Measurements from ENCODE around the gene MYRIP.
"Not testable (repeated sequence)": the region's sequence is repeated elsewhere in the genome, so short reads cannot be mapped to it uniquely, and the experiment has no call there.

Gene MYRIP

DNA sequence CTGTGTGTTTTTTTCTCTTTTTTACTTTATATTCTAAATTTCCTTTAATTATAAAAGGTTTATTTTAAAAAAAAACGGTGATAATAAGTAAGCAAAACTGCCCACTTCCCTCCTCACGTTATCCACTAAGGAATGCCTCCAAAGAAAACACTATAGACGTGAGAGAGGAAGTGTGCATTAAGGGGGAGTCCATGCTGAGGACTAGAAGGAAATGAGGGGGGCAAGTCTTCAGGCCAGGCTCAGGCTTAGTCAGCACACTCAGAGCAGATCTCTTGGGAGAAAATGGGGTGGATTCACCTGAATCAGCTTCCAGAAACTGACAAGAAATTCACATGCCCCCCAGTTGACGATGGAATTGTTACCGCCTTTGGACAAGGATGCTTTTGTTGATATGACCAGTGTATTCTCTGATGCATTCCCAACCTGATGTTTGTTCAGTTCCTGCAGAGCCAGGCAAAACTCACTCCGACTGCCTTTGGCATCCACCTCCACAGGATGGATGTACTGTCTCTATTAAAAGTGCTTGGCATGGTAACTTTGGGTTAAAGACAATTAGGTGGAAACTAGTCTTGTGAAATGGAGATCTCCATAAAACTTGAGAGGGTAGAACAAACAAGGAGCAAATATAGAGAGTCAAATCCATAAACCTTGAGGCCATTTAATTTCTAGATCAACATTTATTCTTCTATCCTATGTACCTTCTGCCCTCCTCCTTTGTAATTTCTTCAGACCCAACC is 167.8 kb downstream of the MYRIP start:
- no peak for DNase-seq

DNA sequence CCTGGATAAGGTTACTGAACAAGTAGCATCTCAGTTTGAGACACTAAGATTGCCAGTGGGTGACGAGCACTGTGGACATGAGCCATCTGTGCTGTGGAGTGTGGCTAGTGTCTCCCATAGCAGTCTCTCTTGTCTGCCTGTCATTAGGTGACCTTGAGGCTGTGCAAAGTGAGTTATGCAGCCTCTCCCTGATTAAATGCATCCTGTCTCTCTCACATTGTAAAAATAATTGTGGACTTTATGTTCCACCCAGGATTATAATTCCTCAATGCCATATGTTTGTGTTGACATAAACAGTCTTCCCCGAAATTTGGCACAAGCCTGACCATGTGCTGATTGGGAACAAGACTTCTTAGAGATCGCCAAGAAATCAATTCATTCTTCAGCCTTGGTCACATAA is 168.9 kb downstream of the MYRIP start:
- DNase-seq: no peak

DNA sequence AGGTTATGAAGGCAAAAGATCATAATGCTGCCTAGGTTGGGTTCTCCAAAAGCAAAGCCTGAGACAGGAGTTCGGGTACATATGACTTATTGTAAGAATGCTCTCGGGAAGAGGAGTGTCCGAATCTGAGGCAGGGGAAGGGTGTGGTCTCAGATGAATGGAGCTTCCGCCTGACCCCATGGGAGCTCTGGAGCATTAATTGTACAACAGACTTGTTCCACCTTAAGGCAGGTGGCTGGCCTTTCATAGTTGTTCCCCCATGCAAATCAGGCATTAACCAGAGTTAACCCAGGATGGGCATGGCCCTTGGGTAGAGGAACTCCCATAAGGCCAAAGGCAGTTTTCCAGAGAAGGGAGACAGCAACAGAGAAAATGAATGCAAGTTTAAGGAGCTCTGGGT is 170.6 kb downstream of the MYRIP start:
- DNase-seq: no peak

DNA sequence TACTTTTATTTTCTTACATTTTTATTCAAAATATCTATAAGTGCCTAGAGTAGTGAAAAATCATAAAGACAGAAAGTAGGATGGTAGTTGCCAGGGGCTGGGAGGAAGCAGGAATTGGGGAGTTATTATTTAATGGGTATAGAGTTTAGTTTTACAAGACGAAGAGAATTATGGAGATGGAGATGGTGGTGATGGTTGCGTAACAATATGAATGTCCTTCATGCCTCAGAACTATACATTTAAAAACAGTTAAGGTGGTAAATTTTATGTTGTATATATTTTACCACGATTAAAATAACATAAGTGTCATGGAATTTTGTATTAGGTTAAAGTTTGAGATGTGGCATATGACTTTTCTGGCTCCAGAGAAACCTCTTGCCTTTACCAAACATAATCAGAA is 171.4 kb downstream of the MYRIP start:
- no peak for DNase-seq

DNA sequence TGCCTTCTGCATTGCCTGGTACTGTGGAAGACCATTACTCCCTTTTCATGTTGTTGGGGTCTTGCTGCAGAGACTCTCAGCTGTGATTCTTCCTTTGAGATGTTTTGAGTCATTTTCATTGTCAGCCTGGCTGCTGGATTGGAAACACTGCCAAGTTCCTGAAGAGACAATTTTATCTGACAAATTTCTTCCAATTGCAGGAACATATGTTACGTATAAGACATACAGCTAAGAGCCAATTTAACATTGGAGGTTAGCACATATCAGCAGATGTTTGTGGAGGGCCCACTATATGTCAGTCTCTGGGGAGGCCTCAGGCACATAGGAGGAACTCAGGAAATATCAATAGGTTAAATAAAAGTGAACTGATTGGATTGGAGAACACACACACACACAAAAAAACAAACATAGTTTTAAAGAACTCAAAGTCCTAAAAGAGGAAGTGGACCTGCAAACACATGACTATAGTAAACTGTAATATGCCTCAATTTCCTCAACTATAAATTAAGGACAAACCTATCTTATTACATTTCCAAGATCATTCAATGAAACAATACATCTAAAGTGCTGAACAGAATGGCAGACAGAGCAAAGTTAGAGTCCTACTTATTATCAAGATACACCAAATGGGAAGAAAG is 172.3 kb downstream of the MYRIP start:
- no peak for DNase-seq

DNA sequence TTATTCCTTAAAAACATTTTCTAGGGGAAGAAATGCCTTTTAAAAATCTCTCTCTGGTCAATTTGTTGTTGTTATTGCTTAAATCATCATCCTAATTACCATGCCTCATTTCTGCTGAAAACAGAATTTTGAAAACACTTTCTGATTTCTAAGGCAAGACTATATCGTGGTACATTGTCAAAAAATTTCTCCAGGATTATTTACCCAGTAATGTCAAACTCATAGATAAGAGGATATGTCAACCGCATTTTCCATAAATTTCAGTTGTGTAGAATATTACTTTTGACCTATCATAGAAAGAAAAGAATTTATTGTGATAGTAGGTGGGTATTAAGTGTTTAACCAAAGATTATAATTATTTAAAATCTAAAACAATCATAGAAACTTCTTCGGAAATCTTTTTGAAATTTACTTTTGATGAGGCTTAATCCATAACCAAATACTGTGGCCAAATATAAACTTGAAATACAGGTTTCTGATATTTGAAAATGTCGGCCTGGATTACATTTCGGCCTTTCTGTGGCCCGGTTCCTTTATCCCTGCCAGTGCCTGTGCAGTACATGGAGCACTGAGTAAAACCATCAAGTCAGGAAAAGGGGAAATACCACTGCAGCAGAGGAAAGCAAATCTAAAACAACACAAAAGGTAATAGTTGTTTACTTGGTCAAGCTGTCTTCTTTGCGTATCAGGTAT is 173.4 kb downstream of the MYRIP start:
- no peak for DNase-seq

DNA sequence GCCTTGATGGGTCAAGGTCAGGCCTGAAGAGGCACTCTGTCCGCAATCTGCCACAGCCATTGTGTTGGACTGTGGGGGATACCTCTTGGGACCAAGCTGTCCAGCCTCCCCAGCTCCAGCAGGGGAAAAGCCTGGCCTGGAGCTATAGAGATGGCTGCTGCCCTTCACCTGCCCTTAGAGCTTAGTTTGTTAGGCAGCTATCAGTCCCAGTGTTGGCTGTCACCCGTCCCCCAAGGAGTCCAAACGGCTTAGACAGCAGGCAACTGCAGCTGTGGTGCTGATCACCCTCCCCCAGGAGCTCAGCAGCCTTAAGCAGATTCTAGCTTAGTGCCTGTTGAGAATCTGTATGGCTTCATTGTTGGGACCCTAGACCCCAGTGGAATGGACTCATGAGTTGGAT is 180.3 kb downstream of the MYRIP start:
- no peak for DNase-seq

DNA sequence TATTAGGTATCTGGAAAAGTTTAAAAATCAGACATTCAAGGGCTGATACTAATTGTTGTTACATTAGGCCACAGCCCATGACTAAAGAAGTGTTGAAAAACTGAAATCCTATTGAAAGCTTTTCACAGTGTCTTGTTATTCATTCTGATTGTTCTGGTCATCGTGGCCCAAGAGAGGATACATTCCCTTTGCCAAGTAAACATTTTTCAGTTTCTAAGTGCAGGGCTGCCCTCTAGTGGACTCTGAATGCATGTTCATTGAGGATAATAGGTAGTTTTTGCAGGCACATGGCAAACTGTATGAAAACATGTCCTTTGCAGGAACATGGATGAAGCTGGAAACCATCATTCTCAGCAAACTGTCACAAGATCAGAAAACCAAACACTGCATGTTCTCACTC is 181.1 kb downstream of the MYRIP start:
- DNase-seq: peak; percentile 0

DNA sequence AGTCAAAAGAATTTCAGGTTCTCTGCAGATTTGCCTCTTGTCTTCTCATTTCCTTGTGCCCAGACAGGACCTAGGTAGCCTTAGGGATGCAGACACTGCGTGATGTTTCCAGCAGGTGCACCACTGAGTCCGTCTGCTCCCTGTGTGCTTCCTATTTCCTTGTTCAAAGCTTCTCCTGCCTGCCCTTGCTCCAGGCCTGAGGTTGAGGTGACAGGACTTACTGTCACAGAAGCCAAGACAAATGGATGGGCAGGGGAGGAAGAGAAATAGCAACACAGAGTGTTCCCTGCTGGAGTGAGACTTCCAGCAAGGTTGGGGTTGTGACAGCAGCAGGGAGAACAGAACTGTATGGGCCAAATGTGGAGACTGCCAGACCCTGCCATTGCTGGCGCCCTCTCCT is 199.4 kb downstream of the MYRIP start:
- DNase-seq: no peak

DNA sequence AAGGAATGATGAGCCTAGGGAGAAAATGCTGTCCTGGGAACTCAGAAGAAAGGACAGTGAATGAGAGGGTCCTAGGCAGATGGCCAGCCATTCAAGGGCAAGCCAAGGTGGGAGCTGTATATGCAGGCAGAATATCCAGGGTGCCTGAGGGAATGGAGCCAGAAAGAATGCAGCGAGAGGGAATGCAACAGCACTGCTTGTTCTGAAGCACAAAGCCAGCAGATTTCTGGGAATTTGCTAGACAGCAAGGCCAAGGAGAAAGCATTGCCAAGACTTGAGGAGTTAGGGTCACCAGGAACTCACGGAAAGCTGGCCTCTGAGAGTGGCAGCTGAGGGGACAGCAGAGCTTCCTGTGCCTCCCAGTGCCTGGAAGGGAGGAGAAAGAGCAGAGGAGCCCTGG is 200.6 kb downstream of the MYRIP start:
- no peak for DNase-seq

DNA sequence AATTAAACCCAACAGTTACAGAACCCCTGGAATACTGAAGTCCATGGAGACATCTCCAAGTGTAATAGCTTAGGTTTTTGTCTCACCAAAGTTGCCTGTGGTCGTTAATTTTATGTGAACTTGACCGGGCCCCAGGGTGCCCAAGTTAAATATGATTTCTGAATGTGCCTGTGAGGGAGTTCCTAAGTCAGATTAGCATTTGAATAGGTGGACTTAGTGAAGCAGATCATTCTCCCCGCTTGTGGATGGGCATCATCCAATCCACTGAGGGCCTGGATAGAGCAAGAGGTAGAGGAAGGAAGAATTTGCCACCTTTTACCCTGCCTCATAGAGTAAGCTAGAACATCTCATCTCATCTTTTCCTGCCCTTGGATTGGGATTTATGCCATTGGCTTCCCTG is 203.0 kb downstream of the MYRIP start:
- DNase-seq: no peak

DNA sequence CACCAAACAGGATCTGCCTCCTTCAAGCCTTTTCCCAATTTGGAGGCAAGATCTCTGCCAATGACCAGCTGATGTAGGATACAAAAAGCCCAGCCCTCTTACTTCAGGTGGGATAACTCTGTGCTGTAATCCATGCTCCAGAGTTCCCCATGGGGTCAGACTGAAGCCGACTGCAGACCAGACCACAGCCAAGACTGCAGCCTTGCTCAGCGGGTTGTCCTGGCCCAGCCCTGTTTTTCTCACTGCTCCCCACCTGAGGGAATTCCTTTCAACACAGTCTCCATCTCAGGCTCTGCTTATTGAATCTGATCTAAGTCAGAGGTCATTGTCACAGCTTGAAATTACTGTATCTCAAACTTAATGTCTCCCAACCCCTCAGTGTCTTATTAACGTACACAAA is 207.0 kb downstream of the MYRIP start:
- DNase-seq: no peak

DNA sequence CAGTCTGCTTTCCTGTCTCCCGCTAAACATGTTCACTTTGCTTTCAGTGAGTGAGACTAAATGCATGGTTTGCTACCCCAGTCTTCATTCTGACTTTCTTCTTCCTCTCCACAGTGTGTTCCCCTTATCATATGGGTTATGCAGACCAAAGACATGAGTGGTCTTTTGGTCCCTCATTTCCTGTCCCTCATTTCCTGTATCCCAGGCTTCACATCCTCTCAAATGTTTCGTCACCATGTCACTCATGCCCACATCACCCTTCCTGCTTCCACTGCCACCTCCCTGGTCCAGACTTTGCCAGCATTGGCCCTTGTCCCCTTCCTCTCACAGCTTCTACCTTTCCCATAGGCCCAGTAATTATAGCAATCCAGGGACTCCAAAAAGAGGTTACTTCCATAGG is 209.0 kb downstream of the MYRIP start:
- no peak for DNase-seq

DNA sequence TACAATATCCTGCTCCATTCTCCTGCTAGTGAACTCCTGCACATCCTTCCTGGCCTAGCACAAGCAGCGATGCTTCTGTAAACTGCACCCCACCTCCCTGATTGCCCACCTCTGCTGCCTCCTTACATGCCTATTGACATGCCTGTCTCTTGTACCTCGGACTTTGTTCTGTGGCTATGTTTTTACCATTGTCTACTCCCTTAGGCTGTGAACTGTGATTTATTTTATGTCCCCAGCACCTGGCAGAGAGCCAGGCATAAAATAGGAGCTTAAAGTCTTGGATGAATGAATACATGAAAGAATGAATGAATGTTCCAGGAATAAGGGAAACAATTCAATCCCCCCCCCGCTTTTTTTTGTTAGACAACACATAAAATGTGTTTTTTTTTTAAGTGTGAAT is 210.0 kb downstream of the MYRIP start:
- no peak for DNase-seq

DNA sequence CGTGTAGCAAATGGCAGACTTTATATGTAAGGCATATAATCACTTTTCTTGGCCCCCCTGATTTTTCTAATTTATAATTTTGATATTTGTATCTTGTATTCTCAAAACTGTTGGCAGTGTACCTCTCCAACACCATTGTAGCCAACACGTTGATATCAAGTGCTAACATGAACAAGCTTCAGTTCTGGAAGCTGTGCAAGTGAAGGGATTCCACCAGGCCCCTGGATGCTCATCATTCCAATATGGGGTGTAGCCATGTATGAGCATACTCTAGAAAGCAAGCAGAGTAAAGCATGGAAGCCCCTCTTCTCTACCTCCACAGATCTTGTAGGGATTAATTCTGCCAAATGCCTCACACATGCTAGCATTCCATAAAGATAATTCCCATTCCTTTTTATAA is 211.3 kb downstream of the MYRIP start:
- DNase-seq: no peak

DNA sequence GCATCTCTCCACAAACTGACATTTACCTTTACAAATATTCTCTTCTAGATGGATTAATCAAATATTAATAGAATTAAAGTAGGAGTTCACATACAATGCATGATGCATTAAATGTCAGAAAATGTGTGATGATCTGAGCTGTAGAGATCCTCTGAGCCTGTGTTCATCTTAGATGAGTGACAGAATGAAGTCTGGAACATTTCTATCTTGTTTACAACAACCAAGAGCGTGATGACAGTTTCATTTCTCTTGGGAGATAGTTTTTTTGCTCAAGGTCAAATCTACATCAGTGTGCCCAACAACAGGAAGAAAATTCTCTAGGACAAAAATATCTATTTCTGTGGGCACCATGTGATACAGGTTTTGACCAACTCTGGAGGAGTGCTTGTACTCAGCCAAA is 211.9 kb downstream of the MYRIP start:
- no peak for DNase-seq

DNA sequence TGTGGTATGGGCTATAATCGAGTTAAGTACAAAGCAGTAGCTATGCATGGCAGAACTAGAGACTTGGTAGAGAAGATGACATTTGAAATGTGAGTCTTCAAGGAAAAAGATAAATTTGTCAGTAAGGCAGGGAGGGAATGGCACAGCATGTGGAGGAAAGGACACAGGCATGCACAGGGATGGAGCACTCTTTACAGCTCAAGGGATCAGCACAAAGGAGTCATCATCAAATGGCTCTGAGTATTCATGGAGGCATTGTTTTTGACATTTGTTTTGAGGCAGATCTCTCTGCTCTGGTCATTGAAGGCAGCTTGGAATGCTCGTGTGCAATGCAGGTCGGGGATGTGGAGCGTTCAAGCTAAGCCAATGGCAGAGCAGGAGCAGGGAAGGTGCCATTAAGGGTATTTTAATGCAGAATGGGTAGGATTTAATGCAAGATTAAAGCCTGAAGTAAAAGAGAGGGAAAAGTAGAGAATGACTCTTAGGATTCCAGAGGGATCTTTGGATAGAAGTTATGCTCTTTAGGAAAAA is 213.0 kb downstream of the MYRIP start:
- DNase-seq: no peak

DNA sequence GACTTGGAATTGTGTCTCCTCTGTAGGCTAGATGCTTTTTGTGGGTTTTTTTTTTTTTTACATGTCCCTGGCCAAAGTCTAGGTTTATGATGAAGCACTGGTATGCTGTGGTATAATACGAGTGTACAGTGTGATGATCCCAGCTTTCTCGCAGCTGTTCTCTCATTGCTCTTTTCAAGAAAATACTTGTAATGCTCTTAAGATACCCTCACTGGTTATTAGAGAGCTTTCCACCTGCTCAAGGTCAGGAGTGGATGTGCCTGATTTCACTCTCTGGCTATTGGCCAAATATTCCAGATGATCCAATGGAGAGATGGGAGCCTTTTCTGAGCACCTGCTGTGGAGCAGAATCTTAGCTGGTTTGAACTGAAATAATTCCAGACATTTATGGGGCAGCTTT is 215.1 kb downstream of the MYRIP start:
- DNase-seq: no peak

DNA sequence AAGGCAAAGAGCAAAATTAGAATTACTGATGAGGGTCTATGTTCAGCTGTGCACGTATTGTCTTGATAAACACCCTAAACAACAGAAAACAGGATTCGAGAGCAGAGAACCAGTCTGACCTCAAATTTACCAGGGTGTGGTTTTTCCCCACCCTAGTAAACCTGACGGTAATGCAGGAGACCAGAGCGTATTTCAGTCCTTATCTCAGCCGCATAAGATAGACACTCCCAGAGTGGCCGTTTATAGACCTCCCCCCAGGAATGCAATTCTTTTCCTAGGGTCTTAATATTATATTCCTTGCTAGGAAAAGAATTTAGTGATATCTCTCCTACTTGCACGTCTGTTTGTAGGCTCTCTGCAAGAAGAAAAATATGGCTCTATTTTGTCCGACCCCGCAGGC is 216.5 kb downstream of the MYRIP start:
- not testable (repeated sequence) for DNase-seq

DNA sequence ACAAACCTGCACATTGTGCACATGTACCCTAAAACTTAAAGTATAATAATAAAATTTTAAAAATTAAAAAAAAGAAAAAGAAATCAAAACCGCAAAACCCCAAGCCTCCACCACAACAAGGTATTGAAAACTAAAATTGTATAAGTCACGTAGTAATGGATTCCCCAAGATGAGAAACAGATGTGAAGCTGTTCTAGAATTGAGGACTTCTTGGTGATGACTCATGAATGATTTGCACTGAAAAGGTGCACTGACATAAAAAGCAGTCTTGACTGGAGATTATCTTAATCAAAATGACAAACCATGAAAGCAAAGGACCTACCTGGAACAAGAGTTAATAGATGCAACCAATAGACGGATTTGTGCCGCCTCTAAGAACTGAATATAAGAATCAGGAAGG is 225.8 kb downstream of the MYRIP start:
- DNase-seq: no peak

DNA sequence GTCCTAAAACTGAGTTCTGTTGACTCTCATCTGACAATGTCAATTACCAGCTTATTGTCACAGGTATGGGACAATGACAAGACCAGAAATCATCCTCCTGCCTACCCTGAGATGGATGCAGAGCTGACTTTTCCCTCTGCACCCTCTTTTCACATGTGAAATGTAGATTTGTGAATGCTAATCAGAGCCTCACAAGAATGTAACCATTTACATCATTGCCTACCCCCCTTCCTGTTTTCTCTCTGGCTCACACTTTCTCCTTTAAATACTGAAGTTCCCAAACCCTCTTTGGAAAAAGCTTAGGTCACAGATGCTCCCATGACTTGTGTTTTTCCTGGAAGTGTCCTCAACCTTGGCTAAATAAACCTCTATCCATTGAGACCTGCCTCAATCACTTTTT is 228.2 kb downstream of the MYRIP start:
- no peak for DNase-seq

DNA sequence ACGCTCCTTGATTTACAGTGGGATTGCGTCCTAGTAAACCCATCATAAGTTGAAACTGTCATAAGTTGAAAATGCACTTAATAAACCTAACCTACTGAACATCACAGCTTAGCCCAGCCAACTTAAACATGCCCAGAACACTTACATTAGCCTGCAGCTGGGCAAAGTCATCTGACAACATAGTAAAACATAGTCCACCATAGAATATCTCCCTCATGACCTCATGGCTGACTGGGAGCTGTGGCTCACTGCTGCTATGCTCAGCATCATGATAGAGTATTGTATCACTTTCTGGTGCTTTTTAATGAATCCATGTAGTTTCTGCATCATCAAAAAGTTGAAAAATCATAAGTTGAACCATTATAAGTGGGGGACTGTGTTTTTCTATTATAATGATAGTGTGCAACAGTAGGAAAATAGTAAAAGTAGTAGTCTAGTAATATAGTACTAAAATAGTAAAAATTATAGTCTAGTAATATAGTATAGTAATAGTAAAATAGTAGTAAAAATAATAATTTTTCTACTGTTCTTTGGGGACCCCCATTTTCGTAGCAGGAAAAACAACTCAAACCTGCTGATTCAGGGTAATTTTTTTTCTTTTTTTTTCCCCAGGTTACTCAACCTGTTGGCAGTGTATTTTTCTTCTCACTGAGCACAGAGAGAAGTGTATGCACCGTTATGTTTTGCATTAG is 233.5 kb downstream of the MYRIP start:
- no peak for DNase-seq

DNA sequence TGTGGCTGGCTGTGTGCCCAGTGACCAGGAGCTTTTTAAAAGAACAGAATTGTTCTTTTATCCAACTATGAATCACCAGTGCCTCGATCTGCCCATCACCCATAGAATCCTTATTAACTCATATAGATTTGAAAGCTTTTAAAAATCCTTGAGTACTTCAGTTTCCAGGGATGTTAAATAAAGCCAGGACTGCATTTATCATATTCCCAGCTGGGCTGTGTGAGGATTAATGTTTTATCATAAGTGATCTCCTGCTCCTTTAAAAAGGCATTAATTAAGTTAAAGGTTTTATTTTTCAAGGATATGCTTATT is 234.0 kb downstream of the MYRIP start:
- DNase-seq: no peak

DNA sequence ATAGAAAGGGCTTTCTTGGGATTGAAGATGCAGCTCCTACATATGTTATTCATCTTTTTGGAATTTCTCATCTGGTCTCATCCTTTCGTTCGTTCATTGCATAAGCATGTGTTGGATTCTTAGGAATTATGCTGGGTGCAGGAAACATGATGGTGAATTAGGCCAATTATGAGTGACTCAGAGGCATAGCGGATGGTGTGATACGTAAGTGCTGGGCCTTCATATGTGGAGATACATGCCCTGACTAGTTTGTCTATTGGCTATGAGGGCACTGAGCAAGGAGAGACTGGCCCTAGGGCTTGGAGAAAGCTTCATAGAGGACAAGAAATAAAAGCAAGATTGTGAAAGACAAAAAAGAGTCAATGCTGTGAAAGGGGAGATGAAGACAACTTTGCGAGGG is 235.1 kb downstream of the MYRIP start:
- no peak for DNase-seq

Measured in NCI-H774 (cell line).